ENCODE measurements around the gene VIPAS39.
"Not testable (repeated sequence)": the region's sequence is repeated elsewhere in the genome, so short reads cannot be mapped to it uniquely, and the experiment has no call there.

The VIPAS39 gene

GRCh38 chr14:77470224-77470870, 12.9 kb upstream of the VIPAS39 start:
- no peak for DNase-seq (ENCODE audit: low read depth in 2 of 2)

GRCh38 chr14:77469539-77469938, 12.1 kb upstream of the VIPAS39 start:
- DNase-seq (ENCODE audit: low read depth in 2 of 2): no peak

- no peak for DNase-seq (ENCODE audit: low read depth in 2 of 2)
These were observed 11.7 kb upstream of the VIPAS39 start for GRCh38 chr14:77469067-77469505.

- DNase-seq (ENCODE audit: low read depth in 2 of 2): no peak
These were observed 10.4 kb upstream of the VIPAS39 start for GRCh38 chr14:77467801-77468200.

GRCh38 chr14:77459072-77459723, 1.8 kb upstream of the VIPAS39 start:
- peak; percentile 17 to 25 for DNase-seq (ENCODE audit: low read depth in 2 of 2)

- peak; percentile 2 to 12 for DNase-seq (ENCODE audit: low read depth in 2 of 2)
These were observed 999 bp upstream of the VIPAS39 start for GRCh38 chr14:77458249-77458950.

GRCh38 chr14:77457115-77457521, 283 bp downstream of the VIPAS39 start:
- peak in 1 of 2 donors; percentile 3 for DNase-seq (ENCODE audit: low read depth in 2 of 2)

GRCh38 chr14:77455966-77456640, 1.3 kb downstream of the VIPAS39 start:
- DNase-seq (ENCODE audit: low read depth in 2 of 2): no peak

GRCh38 chr14:77442196-77442595, 15.2 kb downstream of the VIPAS39 start:
- no peak for DNase-seq (ENCODE audit: low read depth in 2 of 2)

GRCh38 chr14:77439861-77440260, 17.5 kb downstream of the VIPAS39 start:
- DNase-seq (ENCODE audit: low read depth in 2 of 2): no peak

- no peak for DNase-seq (ENCODE audit: low read depth in 2 of 2)
These were observed 18.8 kb downstream of the VIPAS39 start for GRCh38 chr14:77438596-77438995.

- DNase-seq (ENCODE audit: low read depth in 2 of 2): no peak
These were observed 21.4 kb downstream of the VIPAS39 start for GRCh38 chr14:77436042-77436441.

GRCh38 chr14:77426396-77426795, 31.0 kb downstream of the VIPAS39 start:
- no peak for DNase-seq (ENCODE audit: low read depth in 2 of 2)

GRCh38 chr14:77424862-77425261, 32.5 kb downstream of the VIPAS39 start:
- DNase-seq (ENCODE audit: low read depth in 2 of 2): no peak

GRCh38 chr14:77423423-77423822, 34.0 kb downstream of the VIPAS39 start, which contains the start of gene NOXRED1:
NOXRED1 (minus strand) TSS chr14:77423523; CDS start chr14:77422889, 634 bp downstream.
- DNase-seq (ENCODE audit: low read depth in 2 of 2): no peak

- no peak for DNase-seq (ENCODE audit: low read depth in 2 of 2)
These were observed 36.2 kb downstream of the VIPAS39 start for GRCh38 chr14:77421201-77421600.

- no peak for DNase-seq (ENCODE audit: low read depth in 2 of 2)
These were observed 40.6 kb downstream of the VIPAS39 start for GRCh38 chr14:77416836-77417235.

GRCh38 chr14:77416098-77416497, 41.3 kb downstream of the VIPAS39 start:
- not testable (repeated sequence) for DNase-seq (ENCODE audit: low read depth in 2 of 2)

GRCh38 chr14:77415403-77416030, 41.9 kb downstream of the VIPAS39 start:
- DNase-seq (ENCODE audit: low read depth in 2 of 2): not testable (repeated sequence)

GRCh38 chr14:77409131-77409533, 48.3 kb downstream of the VIPAS39 start:
- DNase-seq (ENCODE audit: low read depth in 2 of 2): no peak

- no peak for DNase-seq (ENCODE audit: low read depth in 2 of 2)
These were observed 50.2 kb downstream of the VIPAS39 start for GRCh38 chr14:77407158-77407557.

- no peak for DNase-seq (ENCODE audit: low read depth in 2 of 2)
These were observed 50.7 kb downstream of the VIPAS39 start for GRCh38 chr14:77406718-77407117.

Data from stimulated activated CD8-positive, alpha-beta memory T cell treated with anti-CD3 and anti-CD28 coated beads, Interleukin-7, amount 100 ng/mL, for 4 hours (primary cell).